Smooth muscle cell (in vitro differentiated cells): ENCODE data around the gene ZNRF4. TPM values are rescaled to one million over a fixed set of nuclear protein-coding genes. Genes with fewer than 3 reads are reported as not detected.

Experiments
- DNase-seq: peaks from one replicate; lab custom pipeline; 2025; ENCODE audit not compliant: unreplicated experiment; lab: John Stamatoyannopoulos, UW
- H2AFZ ChIP-seq: fragments of 200-600 bp; sonication (generic); 2 replicates; pipeline ENCODE4 v1.6.0; 2016; ENCODE audit warnings: antibody characterized with exemption, low read depth, mild to moderate bottlenecking
- H3F3A ChIP-seq: fragments of 200-600 bp; sonication (generic); 2 replicates; pipeline ENCODE4 v1.6.0; 2017; ENCODE audit warnings: antibody characterized with exemption, low read depth
- H3K27ac ChIP-seq: fragments of 200-600 bp; sonication (generic); 2 replicates; pipeline ENCODE4 v1.5.1; 2016; ENCODE audit warnings: low read depth, mild to moderate bottlenecking
- H3K27me3 ChIP-seq: fragments of 200-600 bp; sonication (generic); 2 replicates; pipeline ENCODE4 v1.6.1; 2016; ENCODE audit warnings: low read depth, mild to moderate bottlenecking
- H3K36me3 ChIP-seq: fragments of 200-600 bp; sonication (generic); 2 replicates; pipeline ENCODE4 v1.5.1; 2016; ENCODE audit warnings: low read depth
- H3K4me1 ChIP-seq: fragments of 200-600 bp; sonication (generic); 2 replicates; pipeline ENCODE4 v1.5.1; 2016; ENCODE audit warnings: low read depth
- H3K4me2 ChIP-seq: fragments of 200-600 bp; sonication (generic); 2 replicates; pipeline ENCODE4 v1.6.0; 2016; ENCODE audit warnings: mild to moderate bottlenecking
- H3K4me3 ChIP-seq: fragments of 200-600 bp; sonication (generic); 2 replicates; pipeline ENCODE4 v1.5.1; 2016; ENCODE audit warnings: mild to moderate bottlenecking
- H3K79me2 ChIP-seq: fragments of 200-600 bp; sonication (generic); 2 replicates; pipeline ENCODE4 v1.6.0; 2016; ENCODE audit warnings: low read depth, mild to moderate bottlenecking
- H3K9ac ChIP-seq: fragments of 200-600 bp; sonication (generic); 2 replicates; pipeline ENCODE4 v1.6.0; 2016; ENCODE audit warnings: low read depth
- H3K9me3 ChIP-seq: fragments of 200-600 bp; sonication (generic); replicated peaks from 2 replicates; pipeline ENCODE4 v1.5.1; 2016; ENCODE audit warnings: low read depth
- H4K20me1 ChIP-seq: fragments of 200-600 bp; sonication (generic); 2 replicates; pipeline ENCODE4 v1.6.0; 2016; ENCODE audit warnings: low read depth
- WGBS: methylation state at CpG from one replicate; pipeline ENCODE4 v1.1.7; 2016; ENCODE audit warnings: low lambda C conversion rate; 5-methylcytosine and 5-hydroxymethylcytosine counted together
- polyA plus RNA-seq: library from polyadenylated mRNA; unstranded; fragments of >200 nt; fragmentation: Nextera tagmentation; extraction: Ambion mirVana; gene quantifications from 2 replicates; pipeline ENCODE4 v1.2.1, GENCODE V29; 2016
- total RNA-seq: library from RNA; depleted of rRNA; stranded (reverse); fragments of >200 nt; gene quantifications from 2 replicates; pipeline ENCODE4 v1.2.3, GENCODE V29; 2014
- TF ChIP-seq, protein P1 (sequence below): fragments of 200-600 bp; sonication (generic); IDR thresholded peaks from 2 replicates; pipeline ENCODE4 v1.5.1; 2017; ENCODE audit warnings: borderline replicate concordance, mild to moderate bottlenecking, antibody characterized with exemption; ENCODE audit not compliant: insufficient read depth, poor library complexity, severe bottlenecking

The ZNRF4 gene
- total and polyA plus RNA-seq, 2 experiments from 2014 or later = not detected

- Histone ChIP-seq H3K27ac (peak overlapping the region; percentile 75), H2AFZ (no peak overlapping the region), H3F3A (peaks cover 13% of the 10 kb centered on the region), H3K4me3 (no peak overlapping the region), H3K9ac (no peak overlapping the region), H3K4me2 (no peak overlapping the region), H3K36me3 (no peaks in the 10 kb centered on the region), H3K9me3 (no peaks in the 10 kb centered on the region), H3K4me1 (peaks cover 7% of the 10 kb centered on the region), H3K27me3 (no peaks in the 10 kb centered on the region), H3K79me2 (no peaks in the 10 kb centered on the region), H4K20me1 (no peaks in the 10 kb centered on the region)
- WGBS = 51% methylated on average over 6 of the region's 6 CpGs
- TF ChIP-seq, protein P1, sequence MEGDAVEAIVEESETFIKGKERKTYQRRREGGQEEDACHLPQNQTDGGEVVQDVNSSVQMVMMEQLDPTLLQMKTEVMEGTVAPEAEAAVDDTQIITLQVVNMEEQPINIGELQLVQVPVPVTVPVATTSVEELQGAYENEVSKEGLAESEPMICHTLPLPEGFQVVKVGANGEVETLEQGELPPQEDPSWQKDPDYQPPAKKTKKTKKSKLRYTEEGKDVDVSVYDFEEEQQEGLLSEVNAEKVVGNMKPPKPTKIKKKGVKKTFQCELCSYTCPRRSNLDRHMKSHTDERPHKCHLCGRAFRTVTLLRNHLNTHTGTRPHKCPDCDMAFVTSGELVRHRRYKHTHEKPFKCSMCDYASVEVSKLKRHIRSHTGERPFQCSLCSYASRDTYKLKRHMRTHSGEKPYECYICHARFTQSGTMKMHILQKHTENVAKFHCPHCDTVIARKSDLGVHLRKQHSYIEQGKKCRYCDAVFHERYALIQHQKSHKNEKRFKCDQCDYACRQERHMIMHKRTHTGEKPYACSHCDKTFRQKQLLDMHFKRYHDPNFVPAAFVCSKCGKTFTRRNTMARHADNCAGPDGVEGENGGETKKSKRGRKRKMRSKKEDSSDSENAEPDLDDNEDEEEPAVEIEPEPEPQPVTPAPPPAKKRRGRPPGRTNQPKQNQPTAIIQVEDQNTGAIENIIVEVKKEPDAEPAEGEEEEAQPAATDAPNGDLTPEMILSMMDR = no peak
- no peak for DNase-seq
Observed at GRCh38 chr19:5434351-5434917, 20.8 kb upstream of the ZNRF4 start.

DNA sequence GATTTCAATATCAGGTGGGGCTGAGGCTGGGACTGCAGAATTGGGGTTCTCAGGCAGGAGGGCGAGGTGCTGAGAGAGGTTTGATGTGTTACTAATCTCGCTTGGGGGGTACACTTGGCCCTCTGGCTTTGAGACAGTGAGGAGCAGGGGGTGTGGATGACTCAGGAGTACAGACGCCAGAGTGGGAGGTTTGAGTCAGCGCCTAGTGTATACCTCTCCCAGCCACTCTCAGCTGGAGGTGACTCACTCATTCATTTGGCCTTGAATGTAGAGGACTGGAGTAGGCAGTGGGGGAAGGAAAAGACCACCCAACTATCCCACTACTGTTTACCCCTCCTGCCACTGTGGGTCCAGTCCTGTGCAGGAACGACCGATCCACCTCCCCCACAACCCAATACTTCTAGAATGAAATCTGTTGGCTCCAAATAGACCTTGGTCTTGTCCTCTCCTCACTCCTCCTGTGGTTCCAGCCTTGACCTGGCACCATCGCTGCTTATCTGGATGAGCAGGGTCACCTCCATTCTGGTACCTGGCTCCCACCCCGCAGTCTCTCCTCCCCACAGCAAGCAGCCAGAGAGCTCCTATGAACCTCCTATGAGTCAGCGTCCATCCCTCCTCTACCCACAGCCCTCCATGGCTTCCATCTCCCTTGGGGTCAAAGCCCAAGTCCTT, 20.1 kb upstream of the ZNRF4 start:
- H4K20me1 ChIP-seq = no peaks in the 10 kb centered on the region
- no peak for DNase-seq
- H3F3A ChIP-seq = peaks cover 13% of the 10 kb centered on the region
- peaks cover 7% of the 10 kb centered on the region for H3K4me1 ChIP-seq
- H3K9me3 ChIP-seq = no peaks in the 10 kb centered on the region
- H3K27me3 ChIP-seq = no peaks in the 10 kb centered on the region
- H3K4me2 ChIP-seq = no peak overlapping the region
- TF ChIP-seq, protein P1 = no peak
- H3K9ac ChIP-seq = peak overlapping the region; percentile 37
- no peak overlapping the region for H2AFZ ChIP-seq
- 41% methylated on average over 9 of the region's 9 CpGs for WGBS
- H3K79me2 ChIP-seq = no peaks in the 10 kb centered on the region
- peak overlapping the region; percentile 75 for H3K27ac ChIP-seq
- no peak overlapping the region for H3K4me3 ChIP-seq
- no peaks in the 10 kb centered on the region for H3K36me3 ChIP-seq

- TF ChIP-seq, protein P1 = no peak
- no peak for DNase-seq
- peaks cover 7% of the 10 kb centered on the region for H3K4me1 ChIP-seq
- H3K36me3 ChIP-seq = no peaks in the 10 kb centered on the region
- no peak overlapping the region for H3K4me3 ChIP-seq
- no peaks in the 10 kb centered on the region for H3K9me3 ChIP-seq
- 64% methylated on average over 6 of the region's 7 CpGs for WGBS
- H3K79me2 ChIP-seq = no peaks in the 10 kb centered on the region
- no peaks in the 10 kb centered on the region for H3K27me3 ChIP-seq
- peaks cover 13% of the 10 kb centered on the region for H3F3A ChIP-seq
- no peak overlapping the region for H3K9ac ChIP-seq
- H4K20me1 ChIP-seq = no peaks in the 10 kb centered on the region
- H3K4me2 ChIP-seq = peak overlapping the region; percentile 85
- peak overlapping the region; percentile 75 for H3K27ac ChIP-seq
- no peak overlapping the region for H2AFZ ChIP-seq
Observed at GRCh38 chr19:5435642-5436017, 19.6 kb upstream of the ZNRF4 start.
